Astrocyte (in vitro differentiated cells and primary cell): ENCODE measurements around the gene SEMA3A.

ENCODE experiments used
- CTCF ChIP-seq: IDR thresholded peaks from 2 replicates; pipeline ENCODE4 v1.5.1; 2011; ENCODE audit warnings: low read depth, mild to moderate bottlenecking, inconsistent platforms, low read length, moderate library complexity; ENCODE audit not compliant: insufficient read depth
- EZH2 ChIP-seq: IDR thresholded peaks from 2 replicates; pipeline ENCODE4 v1.6.1; 2012; ENCODE audit warnings: mild to moderate bottlenecking, low read length, inconsistent platforms; ENCODE audit not compliant: insufficient read depth

DNA sequence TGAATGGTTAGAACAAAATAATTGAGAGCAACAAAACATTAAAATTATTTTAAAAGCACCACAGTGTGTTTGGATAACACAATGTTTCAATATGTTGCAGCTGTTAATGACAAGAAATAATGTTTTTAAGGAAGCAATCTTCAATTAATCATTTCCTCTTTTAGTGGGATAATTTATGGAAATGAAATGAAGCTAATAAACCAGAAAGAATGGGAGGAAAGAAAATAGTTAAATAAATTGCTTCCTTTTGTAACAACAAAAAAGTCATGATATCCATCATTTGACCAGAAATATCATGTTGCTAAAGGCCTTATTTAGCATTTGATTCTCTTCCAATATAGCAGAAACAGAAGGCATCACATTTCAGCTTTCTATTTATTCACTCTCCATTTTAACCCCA lies 224.5 kb downstream of the SEMA3A start:
- TF ChIP-seq CTCF, result no peak
- no peak for TF ChIP-seq EZH2
